Measurements from ENCODE around the gene DNAJC28. TPM values are rescaled to one million over a fixed set of nuclear protein-coding genes. Genes with fewer than 3 reads are reported as not detected.

The DNAJC28 gene
- total RNA-seq, 1 donor, result 4.0 TPM

GRCh38 chr21:33480481-33481103 lies 10.9 kb downstream of the DNAJC28 start:
- Histone ChIP-seq H3K9me3 (ENCODE audit: low read depth, low read length) (no peaks in the 10 kb centered on the region), H3K4me2 (ENCODE audit: insufficient read depth, low read length) (peak overlapping the region; percentile 92)
- no peak for TF ChIP-seq CTCF (IDR thresholded peaks at IDR 0.05; ENCODE audit: extremely low read depth, low read depth, low read length)

GRCh38 chr21:33479679-33480480 lies 11.6 kb downstream of the DNAJC28 start, which contains the start of gene TMEM50B:
Gene TMEM50B, minus strand, starts transcription at chr21:33479974. Its CDS starts 11,089 bp downstream, at chr21:33468885.
- Histone ChIP-seq H3K4me3 (ENCODE audit: insufficient read depth, low read length) (peak within 1 kb of the TSS; percentile 88), H3K27ac (ENCODE audit: low read depth, low read length) (peak within 1 kb of the TSS; percentile 90), H3K4me1 (ENCODE audit: insufficient read depth, low read length) (peaks cover 13% of the 10 kb centered on the region), H3K79me2 (ENCODE audit: insufficient read depth, low read length) (peaks cover 32% of the 10 kb centered on the region), H3K9me3 (ENCODE audit: low read depth, low read length) (no peaks in the 10 kb centered on the region), H3K27me3 (ENCODE audit: insufficient read depth, low read length) (no peaks in the 10 kb centered on the region), H2AFZ (ENCODE audit: low read length) (peak within 1 kb of the TSS; percentile 93), H3K36me3 (ENCODE audit: insufficient read depth, low read length) (no peaks in the 10 kb centered on the region), H4K20me1 (ENCODE audit: insufficient read depth, low read length) (peaks cover 4% of the 10 kb centered on the region), H3K4me2 (ENCODE audit: insufficient read depth, low read length) (peak within 1 kb of the TSS; percentile 96)
- peak; percentile 23 for TF ChIP-seq CTCF (IDR thresholded peaks at IDR 0.05; ENCODE audit: extremely low read depth, low read depth, low read length)
- DNase-seq (ENCODE audit: insufficient read length, low spot score, missing footprints), result peak; percentile 99

More at GRCh38 chr21:33480481-33481103, 10.9 kb downstream of the DNAJC28 start:
- no peaks in the 10 kb centered on the region for H3K27me3 ChIP-seq (ENCODE audit: insufficient read depth, low read length)
- peak overlapping the region; percentile 93 for H2AFZ ChIP-seq (ENCODE audit: low read length)
- H3K36me3 ChIP-seq (ENCODE audit: insufficient read depth, low read length), result no peaks in the 10 kb centered on the region
- H3K27ac ChIP-seq (ENCODE audit: low read depth, low read length), result peak overlapping the region; percentile 68
- no peak for DNase-seq (ENCODE audit: insufficient read length, low spot score, missing footprints)
- peaks cover 13% of the 10 kb centered on the region for H3K4me1 ChIP-seq (ENCODE audit: insufficient read depth, low read length)
- H3K4me3 ChIP-seq (ENCODE audit: insufficient read depth, low read length), result peak overlapping the region; percentile 88
- peaks cover 26% of the 10 kb centered on the region for H3K79me2 ChIP-seq (ENCODE audit: insufficient read depth, low read length)
- H4K20me1 ChIP-seq (ENCODE audit: insufficient read depth, low read length), result peaks cover 4% of the 10 kb centered on the region

- peaks cover 36% of the 10 kb centered on the region for H3K79me2 ChIP-seq (ENCODE audit: insufficient read depth, low read length)
- peak overlapping the region; percentile 88 for H3K4me3 ChIP-seq (ENCODE audit: insufficient read depth, low read length)
- peak overlapping the region; percentile 90 for H3K27ac ChIP-seq (ENCODE audit: low read depth, low read length)
- H2AFZ ChIP-seq (ENCODE audit: low read length), result peak overlapping the region; percentile 90
- H3K36me3 ChIP-seq (ENCODE audit: insufficient read depth, low read length), result no peaks in the 10 kb centered on the region
- peaks cover 13% of the 10 kb centered on the region for H3K4me1 ChIP-seq (ENCODE audit: insufficient read depth, low read length)
- H3K27me3 ChIP-seq (ENCODE audit: insufficient read depth, low read length), result no peaks in the 10 kb centered on the region
- H4K20me1 ChIP-seq (ENCODE audit: insufficient read depth, low read length), result peaks cover 4% of the 10 kb centered on the region
- no peaks in the 10 kb centered on the region for H3K9me3 ChIP-seq (ENCODE audit: low read depth, low read length)
- TF ChIP-seq CTCF (IDR thresholded peaks at IDR 0.05; ENCODE audit: extremely low read depth, low read depth, low read length), result peak; percentile 13
- peak; percentile 87 for DNase-seq (ENCODE audit: insufficient read length, low spot score, missing footprints)
- peak overlapping the region; percentile 96 for H3K4me2 ChIP-seq (ENCODE audit: insufficient read depth, low read length)
These were observed 12.4 kb downstream of the DNAJC28 start for GRCh38 chr21:33478935-33479678.

Measured in osteoblast (primary cell).